ENCODE measurements around the gene NHLRC4.

- no peak for TF ChIP-seq CTCF (IDR thresholded peaks at IDR 0.05)
- TF ChIP-seq POLR2A (IDR thresholded peaks at IDR 0.05), result no peak
These were observed 25.2 kb downstream of the NHLRC4 start for GRCh38 chr16:591892-592517.
